Inflammatory macrophage treated with lipopolysaccharide for 1 hour (primary cell): ENCODE data around the gene RGL3.
"Not testable (repeated sequence)": the region's sequence is repeated elsewhere in the genome, so short reads cannot be mapped to it uniquely, and the experiment has no call there.

Source experiments
- DNase-seq, 2 donors: peaks; one replicate each; pipeline ENCODE4 v3.0.0-alpha.2; 2020 to 2022

The RGL3 gene

DNA sequence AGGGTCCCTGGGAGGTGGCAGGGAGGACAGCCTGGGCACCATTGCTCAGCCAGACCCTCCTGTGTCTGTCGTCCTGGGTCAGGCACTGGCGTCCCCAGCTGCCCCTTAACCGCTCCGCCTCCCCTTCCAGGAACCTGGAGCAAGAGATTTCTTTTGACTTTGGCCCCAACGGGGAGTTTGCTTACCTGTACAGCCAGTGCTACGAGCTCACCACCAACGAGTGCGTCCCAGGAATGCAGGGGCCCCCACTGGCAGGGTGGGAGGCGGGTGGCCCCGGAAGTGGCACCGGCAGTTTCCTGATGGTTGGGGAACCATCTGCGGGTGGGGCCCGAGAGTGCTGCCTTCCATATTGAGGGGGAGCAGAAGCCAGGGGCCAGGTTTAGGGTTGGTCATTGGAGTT is 29.3 kb upstream of the RGL3 start:
- DNase-seq, result no peak

DNA sequence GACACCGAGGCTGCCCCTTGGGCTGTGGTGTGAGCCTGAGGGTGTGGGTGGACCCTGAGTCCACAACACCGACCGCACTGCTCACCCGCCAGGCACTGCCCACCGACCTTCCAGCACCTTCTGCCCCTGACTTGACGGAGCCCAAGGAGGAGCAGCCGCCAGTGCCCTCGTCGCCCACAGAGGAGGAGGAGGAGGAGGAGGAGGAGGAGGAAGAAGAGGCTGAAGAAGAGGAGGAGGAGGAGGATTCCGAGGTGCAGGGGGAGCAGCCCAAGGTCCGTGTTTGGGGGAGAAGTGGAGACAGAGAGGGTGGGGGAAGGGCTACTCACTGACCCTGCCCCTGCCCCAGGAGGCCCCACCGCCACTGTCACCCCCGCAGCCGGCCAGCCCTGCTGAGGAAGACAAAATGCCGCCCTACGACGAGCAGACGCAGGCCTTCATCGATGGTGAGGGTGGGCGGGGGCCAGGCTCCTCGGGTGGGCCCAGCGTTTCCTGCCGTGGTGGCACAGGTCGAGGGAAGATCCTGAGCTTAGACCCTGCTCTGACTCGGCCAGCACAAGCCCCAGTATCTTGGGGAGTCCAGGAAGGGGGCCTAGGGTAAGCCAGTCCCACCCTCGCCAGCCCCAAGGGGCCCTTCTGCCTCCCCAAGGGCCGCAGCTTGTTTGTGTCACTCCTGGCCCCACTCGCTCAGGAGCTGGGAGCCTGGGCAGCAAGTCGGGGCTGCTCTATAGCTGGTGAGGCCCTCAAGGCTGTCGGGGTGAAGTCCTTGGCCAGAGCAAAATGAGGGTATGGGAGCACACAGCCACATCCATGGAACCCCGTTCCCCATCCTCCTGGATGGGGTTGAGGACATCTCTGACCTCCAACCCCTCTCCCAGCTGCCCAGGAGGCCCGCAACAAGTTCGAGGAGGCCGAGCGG is 28.5 kb upstream of the RGL3 start:
- no peak for DNase-seq

DNA sequence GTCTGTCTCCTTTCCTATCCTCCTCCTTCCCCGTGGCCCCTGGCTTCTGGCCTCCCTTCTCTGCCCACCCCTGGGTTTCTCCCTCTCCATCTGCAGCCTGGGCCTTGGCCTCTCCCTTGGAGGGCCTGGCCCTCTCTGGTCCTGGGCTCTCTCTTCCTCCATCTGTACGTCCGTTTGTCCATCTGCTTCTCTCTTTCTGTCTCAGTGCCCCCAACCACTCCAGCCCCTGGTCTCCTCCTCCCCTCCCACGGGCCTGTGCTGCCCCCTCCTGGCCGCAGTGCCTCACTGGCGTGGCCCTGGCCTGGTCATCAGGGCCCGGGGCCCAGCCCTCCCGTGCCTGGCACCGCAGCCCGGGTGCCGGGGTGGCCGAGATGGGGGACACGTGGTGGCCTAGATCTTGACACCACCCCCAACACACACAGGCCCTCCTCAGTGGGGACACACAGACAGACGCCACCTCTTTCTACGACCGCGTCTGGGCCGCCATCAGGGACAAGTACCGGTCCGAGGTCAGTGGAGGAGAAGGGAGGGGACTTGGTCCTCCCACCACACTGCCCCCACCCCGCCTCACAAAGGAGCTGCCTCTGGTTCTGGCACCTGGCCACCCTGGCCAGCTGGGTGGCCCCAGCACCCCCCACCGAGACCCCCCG is 27.7 kb upstream of the RGL3 start:
- peak; percentile 24 to 74 for DNase-seq

DNA sequence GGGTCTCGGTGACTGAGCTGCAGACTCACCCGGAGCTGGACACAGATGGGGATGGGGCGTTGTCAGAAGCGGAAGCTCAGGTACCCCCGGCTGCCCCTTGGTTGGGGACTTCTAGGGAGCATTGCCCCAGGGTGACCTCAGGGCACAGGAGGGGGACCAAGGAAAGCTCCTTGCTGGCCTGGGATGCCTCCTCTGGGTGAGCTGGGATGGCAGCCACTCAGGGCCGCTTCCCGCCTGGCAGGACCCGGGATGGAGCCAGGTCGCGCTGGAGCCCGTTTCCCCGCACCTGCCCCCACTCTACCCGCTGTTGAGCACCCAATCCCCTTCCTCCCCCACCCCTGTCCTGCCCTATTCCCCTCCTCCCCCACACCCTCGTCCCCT is 27.1 kb upstream of the RGL3 start:
- no peak for DNase-seq

DNA sequence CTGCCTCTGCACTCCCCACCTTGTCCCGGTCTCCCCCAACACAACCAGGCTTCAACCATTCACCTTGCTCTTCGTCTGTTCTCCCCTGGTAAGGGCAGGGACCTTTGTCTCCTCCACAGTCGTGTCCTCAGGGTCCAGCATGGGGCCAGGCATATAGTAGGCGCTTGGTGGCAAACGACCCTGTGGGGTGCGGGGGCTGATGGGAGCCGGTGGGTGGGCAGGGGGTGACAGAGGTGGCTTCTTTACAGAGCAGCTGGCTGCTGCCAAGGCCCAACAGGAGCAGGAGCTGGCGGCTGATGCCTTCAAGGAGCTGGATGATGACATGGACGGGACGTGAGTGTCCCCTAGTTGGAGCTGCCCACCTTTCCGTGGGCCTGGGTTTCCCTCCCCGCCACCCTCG is 26.0 kb upstream of the RGL3 start:
- no peak for DNase-seq

DNA sequence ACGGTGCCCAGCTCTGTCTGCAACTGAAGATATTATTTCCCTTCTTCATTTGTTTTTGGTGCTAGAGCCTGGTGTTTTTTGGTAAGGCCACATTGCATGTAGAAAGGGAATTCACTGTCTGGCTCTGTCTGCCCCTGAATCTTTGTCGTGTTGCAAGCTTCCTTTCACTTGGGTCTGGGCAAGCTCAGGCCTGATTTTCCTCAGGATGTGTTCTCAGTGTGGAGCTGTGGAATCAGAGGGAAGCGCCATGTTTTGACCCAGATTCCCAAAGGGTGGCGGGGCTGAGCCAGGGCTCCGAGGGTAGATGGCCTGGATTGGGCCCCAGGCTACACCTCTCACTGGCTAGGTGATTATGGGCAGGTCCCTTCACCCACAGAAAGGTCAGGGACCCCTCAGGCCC is 24.9 kb upstream of the RGL3 start:
- DNase-seq, result no peak

DNA sequence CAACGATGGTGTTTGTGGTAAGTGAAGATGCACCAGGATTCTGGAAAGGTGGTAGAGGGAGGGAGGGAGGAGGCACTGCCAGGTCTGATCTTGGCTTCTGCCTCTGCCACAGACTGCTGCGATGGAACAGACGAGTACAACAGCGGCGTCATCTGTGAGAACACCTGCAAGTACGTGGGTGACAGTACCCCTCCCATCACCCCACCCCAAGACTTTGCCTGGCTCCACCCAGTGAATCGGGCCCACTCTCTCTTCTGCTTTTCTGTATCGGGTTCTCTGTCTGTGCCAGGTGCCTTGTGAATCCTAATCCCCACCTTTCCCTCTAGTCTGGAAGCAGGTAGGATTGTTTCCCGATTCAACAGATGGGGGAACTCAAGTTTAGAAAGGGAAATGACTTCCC is 18.8 kb upstream of the RGL3 start:
- no peak for DNase-seq

DNA sequence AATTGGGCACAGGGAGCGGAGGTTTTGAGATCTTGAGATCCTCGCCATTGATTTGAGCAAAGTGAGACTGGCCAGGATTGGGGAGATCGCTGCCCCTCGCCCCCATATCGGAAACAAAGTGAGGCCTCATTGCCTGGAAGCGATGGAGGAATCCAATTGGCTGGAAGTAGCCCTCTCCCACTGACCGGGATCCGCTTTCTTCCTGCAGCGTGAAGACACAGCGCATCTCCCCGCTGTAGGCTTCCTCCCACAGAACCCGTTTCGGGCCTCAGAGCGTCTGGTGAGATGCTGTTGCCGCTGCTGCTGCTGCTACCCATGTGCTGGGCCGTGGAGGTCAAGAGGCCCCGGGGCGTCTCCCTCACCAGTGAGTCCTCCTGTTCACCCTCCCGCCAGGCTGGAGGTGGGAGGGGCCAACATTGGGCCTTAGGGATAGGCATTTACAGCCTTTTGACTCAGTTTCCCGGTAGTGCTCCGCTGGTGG is 16.8 kb upstream of the RGL3 start:
- DNase-seq, result peak in 1 of 2 donors; percentile 37

DNA sequence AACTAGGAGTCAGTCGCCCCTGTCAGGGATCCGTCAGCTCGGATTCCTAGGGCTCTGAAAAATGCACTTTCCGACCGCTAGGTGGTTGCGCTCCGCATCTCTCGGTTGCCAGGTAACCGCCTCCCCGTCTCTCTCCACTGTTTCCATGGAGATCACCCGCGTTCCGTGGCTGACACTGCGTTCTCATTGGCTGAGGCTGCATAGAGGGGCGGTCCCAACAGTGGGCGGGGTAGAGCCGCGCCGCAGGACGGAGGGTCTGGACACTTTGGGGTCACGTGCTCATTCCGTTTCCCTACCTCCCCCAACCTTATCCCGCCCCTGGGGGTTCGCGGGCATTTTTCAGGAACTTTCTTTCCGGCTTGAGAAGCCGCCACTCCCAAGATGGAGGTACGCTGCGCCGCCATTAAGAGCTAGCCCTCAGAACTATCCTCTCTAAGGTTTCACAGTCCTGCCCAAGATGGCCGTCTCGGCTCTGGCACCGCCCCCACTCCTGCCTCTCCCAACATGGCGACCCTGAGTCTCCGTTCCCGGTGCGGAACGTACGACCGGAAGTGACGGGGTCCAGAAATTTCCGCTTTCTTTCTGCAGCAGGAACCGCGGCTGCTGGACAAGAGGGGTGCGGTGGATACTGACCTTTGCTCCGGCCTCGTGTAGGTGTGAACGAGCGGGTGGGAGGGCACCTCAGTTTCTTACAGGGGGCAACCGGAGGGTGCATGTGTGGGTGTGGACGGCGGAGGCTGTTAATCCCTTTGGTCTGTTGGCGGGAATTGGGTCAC is 16.1 kb upstream of the RGL3 start, which contains the start of the genes ODAD3 and PRKCSH:
ODAD3 (minus strand) TSS at position 65 of the 776 bp plus-strand sequence. CDS start 105 bp downstream, outside the sequence.
PRKCSH (plus strand) TSS at position 579 of the 776 bp plus-strand sequence. CDS start 483 bp downstream, outside the sequence.
- peak; percentile 100 for DNase-seq

DNA sequence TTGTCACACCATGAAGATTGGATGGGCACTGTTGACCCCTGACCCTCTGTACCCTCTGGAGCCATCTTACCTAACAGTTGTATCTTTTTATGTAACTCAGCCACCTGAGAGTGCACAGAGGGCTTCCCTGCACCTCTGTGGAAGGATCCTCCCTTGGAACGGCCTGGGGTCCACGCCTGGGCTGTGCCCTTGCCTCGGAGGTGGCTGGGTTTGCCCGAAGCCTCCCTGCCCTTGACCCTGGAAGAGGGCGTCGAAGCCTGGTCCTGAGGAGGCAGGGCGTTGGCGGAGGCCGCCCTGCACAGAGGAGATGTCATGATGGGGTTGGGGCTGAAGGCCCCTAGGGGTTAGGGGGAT is 15.6 kb upstream of the RGL3 start:
- no peak for DNase-seq

DNA sequence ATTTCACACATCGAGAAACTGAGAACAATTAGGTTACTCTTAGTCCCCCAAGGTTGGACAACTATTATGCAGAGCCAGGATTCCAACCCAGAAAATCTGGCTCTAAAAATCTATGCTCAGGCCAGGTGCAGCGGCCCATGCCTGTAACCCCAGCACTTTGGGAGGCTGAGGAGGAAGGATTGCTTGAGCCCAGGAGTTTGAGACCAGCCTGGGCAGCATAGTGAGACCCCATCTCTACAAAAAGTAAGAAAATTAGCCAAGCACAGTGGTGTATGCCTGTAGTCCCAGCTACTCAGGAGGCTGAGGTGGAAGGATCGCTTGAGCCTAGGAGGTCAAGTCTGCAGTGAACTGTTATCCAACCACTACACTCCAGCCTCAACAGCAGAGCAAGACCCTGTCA is 14.4 kb upstream of the RGL3 start:
- DNase-seq, result not testable (repeated sequence)

DNA sequence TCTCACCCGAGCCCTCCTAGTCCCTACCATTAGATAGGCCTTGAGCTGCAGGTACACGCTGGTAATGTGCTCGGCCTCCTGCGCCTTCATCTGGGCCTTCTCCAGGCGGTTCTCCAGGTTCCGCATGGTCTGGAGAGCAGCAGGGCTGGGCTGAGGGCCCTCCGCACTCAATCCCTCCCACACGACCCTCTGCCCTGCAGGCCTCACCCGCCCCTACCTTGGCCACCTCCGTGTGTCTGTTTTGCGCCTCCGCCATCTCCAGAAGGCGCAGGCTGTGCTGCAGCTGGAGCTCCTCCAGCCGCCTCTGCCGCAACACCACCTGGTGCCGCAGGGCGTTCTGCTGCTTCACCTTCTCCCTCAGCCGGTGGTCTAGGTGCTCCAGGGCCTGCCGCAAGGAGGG is 7.5 kb upstream of the RGL3 start:
- DNase-seq, result no peak

DNA sequence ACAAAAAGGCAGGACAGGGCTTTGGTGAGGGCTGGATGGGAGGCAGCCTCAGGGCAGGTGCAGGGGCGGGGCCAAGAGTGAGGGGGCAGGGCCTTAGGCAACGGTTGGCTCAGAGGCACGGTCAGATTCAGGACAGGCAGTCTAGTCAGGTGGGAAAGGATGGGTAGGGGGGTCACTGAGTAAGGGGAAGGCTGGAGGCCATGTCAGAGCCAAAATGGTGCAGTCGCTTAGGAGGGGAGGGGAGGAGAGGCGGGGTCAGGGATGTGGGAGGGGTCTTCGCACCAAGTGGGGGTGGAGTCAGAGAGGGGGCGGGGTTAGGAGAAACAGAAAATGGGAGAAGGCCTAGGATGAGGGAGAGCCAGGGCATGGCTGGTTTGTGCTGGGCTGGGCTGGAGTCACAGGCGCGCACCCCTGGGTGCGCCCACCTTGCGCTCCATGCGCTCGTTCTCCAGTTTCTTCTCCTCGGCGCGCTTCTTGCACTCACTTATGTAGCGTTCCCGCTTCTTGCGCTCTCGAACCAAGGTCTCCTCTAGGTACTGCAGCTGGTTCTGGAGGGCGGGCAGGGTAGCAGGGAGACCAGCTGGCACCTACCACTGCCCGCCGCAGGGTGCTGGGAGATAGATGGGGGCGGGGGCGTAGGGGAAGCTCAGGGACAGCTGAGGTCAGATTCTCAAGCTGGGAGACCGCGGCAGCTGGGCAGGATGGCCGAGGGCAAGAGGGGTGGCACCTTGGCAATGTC is 6.8 kb upstream of the RGL3 start:
- no peak for DNase-seq

DNA sequence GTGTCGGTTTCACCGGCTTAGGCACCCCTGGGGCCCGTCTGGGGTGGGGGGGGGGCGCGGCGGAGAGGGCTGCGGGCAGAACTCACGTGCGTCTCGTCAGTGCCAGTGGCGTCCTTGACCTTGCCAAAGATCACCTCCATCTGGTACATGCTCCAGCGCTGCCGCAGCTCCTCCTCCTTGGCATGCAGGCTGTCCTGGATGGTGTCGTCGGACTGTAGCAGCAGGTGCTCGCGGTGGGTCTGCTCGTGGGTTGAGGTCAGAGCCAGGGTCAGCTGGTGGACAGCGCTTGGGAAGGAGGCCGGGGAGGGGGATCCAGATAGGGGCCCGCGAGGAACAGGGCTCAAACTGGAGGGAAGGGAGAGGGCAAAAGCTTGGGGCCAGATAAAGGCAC is 4.7 kb upstream of the RGL3 start:
- no peak for DNase-seq

DNA sequence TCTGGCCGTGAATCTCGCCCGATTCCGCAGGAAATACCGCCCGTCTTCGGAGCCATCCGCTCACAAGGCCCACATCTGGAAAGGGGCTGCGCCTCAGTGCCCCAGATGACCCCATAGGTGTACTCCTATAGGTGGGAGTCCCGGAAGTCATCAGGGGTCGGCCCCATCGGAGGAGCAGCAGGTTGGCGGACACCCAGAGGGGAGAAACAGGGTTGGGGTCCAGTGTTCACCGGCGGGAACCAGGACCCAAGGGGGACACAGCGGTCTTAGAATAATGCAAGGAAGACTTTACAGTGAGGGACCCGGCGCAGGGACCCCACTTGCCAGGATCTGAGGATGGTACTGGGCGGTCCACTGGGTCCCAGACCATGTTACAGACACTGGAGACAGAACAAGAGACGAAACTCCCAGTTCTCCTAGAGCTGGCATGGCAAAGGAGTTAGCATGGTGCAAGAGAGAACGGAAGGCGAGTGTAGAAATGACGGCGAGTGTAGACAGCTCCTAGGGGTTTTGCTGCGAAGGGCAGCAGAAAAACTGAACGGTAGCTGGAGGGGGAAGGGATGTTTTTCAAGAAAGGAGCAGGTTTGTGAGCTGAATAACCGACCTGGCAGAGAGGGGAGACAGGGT is 4.2 kb upstream of the RGL3 start:
- no peak for DNase-seq

DNA sequence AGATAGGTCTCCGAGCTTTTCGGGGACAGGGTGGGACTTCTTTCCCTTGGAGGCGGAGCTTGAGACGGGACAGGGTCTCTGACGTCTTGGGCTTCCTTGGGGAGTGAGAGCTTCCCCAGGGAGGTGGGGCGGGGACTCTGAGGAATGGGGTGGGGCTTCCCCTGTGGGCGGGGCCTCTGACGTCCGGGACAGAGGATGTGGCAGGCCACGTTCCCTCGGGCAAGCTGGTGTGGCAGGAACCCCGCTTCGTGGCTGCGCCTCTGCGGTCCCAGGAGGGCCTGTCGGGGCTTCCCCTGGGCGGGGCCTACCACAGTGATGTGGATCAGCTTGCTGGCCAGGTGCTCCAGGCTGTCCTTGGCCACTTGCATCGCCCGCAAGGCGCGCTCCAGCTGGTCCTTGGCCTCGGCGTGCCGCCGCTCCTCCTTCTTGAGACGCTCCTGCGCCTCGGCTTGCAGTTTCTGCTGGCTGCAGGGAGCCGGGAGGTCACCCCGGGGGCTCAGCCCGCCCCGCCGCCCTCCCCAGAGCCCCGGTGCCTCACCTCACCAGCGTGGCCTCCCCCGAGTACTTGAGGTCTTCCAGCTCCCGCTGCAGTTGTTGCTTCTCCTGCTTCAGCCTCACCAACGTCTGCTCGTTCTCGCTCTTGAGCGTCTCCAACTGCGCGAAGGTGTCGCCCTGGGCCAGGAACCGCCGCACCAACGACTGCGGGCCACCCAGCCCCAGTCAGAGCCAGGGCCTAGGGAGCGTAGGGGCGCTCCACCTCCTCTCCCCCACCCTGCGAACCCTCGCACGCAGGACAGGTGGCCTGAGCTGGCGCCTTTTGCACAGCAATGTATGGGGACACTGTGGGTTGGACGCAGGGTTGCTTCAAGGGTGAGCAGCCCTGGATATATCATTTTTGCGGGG is 3.3 kb upstream of the RGL3 start:
- DNase-seq, result peak; percentile 47 to 74

DNA sequence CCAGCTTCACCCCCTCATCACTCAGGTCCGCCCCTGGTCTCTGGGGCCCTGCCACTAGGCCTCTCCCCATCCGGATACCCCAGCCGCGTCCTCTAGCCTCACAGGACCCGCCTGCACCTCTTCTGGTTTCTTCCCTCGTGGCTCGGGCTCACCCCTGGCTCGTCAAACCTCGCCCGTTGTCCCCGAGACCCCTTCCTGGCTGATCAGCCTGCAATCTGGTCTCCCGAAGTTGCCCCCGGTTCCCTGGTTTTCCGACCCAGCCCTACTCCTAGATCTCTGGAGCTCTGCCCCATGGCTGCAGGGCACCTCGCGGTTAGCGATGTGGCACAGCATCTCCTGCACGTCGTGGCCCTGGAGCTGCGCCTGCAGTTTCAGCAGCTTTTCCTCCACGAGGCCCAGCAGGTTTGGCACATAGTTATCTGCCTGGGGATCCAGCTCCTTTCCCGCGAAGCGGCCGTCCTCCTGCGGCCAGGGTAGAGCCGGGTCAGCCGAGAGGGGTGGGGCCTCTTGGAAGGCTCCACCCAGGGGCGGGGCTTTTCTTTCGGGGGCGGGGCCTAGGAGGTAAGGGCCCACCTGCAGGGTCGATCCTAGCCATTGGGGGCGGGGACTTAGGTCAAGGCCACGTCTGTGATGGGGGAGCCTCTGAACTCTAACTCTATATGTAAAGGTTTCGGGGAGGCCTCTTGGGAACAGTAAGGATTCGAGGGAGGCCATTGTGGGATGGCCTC is 2.4 kb upstream of the RGL3 start:
- DNase-seq, result peak in 1 of 2 donors; percentile 29

DNA sequence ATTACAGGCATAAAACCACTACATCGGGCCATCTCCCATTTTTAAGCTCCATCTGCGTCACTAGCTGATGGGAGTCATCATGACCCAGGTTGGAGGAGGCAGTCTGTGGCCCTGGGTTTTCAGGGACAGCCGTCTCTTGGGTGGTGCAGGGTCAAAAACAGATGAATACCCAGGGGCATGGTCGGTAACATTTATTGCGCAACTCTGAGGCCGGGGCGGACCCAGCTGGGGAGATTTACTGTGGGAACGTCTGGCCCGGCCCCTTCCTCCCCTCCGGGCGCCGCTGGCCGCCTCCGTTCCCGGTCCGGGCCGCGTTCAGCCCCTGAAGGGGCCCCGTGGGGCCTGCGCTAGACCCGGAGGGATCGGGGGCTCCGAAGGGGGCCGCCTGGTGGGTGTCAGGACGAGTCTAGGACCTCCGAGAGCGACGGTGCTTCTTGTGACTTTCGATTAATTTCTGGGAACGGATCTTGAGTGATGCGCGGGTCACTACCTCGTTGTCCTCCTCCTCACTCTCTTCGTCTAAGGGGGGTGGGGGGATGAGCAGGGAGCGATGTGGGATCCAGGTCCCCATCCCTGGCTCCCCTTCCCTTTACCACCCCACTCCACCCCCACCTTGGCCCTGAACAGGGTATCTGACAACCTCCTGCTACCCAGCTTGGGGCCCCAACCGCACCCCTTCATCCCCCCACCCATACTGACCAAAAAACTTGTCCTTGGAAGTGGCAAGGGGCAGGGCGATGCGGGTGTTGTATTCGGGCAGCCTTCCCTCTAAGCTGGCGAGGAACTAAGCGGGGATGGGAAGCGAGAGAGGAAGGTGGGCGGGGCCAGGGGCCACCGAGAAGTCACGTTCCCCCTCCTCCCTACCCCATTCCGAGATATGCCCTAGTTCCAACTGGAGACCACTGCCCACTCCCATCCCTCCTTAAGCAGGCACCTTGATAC is 1.6 kb upstream of the RGL3 start:
- DNase-seq, result no peak

DNA sequence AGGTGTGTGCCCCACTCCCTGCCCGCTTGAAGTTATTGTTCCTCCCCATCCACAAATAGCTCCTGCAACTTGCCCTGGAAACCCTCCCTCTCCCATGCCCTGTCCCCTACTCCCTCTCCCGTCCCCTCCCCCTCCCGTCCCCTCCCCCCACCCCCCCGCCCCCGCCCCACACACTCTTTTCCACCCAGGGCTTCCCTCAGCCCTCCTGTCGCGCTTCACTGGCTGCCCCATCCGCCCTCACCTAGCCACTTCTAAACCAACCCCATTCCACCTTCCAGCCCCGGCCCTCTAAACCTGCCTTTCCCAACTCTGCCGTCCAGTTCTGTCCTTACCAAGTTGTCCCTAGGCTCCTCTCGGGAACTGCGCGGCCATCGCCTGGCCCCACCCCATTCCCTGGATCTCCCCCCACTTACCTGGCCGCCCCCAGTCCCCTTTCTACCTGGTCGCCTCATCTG is 993 bp downstream of the RGL3 start:
- no peak for DNase-seq
